Measurements from ENCODE around the gene KRT86.
A peak's percentile ranks its signal among the peaks of the same experiment; 100 is the strongest.
"Not testable (repeated sequence)": the region's sequence is repeated elsewhere in the genome, so short reads cannot be mapped to it uniquely, and the experiment has no call there.

- TF ChIP-seq CTCF (IDR thresholded peaks at IDR 0.05; ENCODE audit: low read length) = peak; percentile 52
- not testable (repeated sequence) for TF ChIP-seq EZH2 (IDR thresholded peaks at IDR 0.05; ENCODE audit: borderline replicate concordance, low read length)
Observed at GRCh38 chr12:52315721-52316120, 41.3 kb downstream of the KRT86 start.

Data from OCI-LY1 (cell line).